GM21390 (cell line): ENCODE measurements around the gene NUDT12.

Experiments
- ATAC-seq: cut with Tn5 transposase; IDR thresholded peaks from one replicate; pipeline ENCODE4 v1.9.1; 2021; ENCODE audit not compliant: unreplicated experiment

The NUDT12 gene

GRCh38 chr5:103562453-103563157, at the start of gene NUDT12:
Gene NUDT12 (minus strand): TSS chr5:103562789. CDS start chr5:103560248, 2,541 bp downstream.
- peak; percentile 81 for ATAC-seq

- no peak for ATAC-seq
Observed at GRCh38 chr5:103607346-103607745, 44.8 kb upstream of the NUDT12 start.

- ATAC-seq = no peak
Observed at GRCh38 chr5:103605277-103605676, 42.7 kb upstream of the NUDT12 start.

GRCh38 chr5:103602438-103602837, 39.8 kb upstream of the NUDT12 start:
- no peak for ATAC-seq

GRCh38 chr5:103601314-103601713, 38.7 kb upstream of the NUDT12 start:
- ATAC-seq = no peak

GRCh38 chr5:103600086-103600485, 37.5 kb upstream of the NUDT12 start:
- ATAC-seq = no peak

- ATAC-seq = no peak
Observed at GRCh38 chr5:103598997-103599566, 36.5 kb upstream of the NUDT12 start.

GRCh38 chr5:103590221-103590620, 27.6 kb upstream of the NUDT12 start:
- ATAC-seq = no peak

GRCh38 chr5:103589776-103590175, 27.2 kb upstream of the NUDT12 start:
- ATAC-seq = no peak

GRCh38 chr5:103589357-103589756, 26.8 kb upstream of the NUDT12 start:
- no peak for ATAC-seq

- ATAC-seq = no peak
Observed at GRCh38 chr5:103587185-103587748, 24.7 kb upstream of the NUDT12 start.

- no peak for ATAC-seq
Observed at GRCh38 chr5:103582364-103582763, 19.8 kb upstream of the NUDT12 start.

GRCh38 chr5:103573411-103573810, 10.8 kb upstream of the NUDT12 start:
- ATAC-seq = no peak

GRCh38 chr5:103572454-103572853, 9.9 kb upstream of the NUDT12 start:
- no peak for ATAC-seq

- ATAC-seq = no peak
Observed at GRCh38 chr5:103571730-103572129, 9.1 kb upstream of the NUDT12 start.

- no peak for ATAC-seq
Observed at GRCh38 chr5:103569313-103570060, 6.9 kb upstream of the NUDT12 start.

- ATAC-seq = no peak
Observed at GRCh38 chr5:103565719-103566118, 3.1 kb upstream of the NUDT12 start.

- ATAC-seq = peak; percentile 39
Observed at GRCh38 chr5:103561685-103562452, 720 bp downstream of the NUDT12 start.

- no peak for ATAC-seq
Observed at GRCh38 chr5:103560826-103561225, 1.8 kb downstream of the NUDT12 start.

- peak; percentile 59 for ATAC-seq
Observed at GRCh38 chr5:103546858-103547257, 15.7 kb downstream of the NUDT12 start.

- ATAC-seq = no peak
Observed at GRCh38 chr5:103542441-103542840, 20.1 kb downstream of the NUDT12 start.
